Common myeloid progenitor, CD34-positive (primary cell): ENCODE data around the gene LMO2.
"Not testable (repeated sequence)": the region's sequence is repeated elsewhere in the genome, so short reads cannot be mapped to it uniquely, and the experiment has no call there.

Experiments used
- CTCF ChIA-PET: fragments of 350-600 bp; sonication (Branson Sonifier 250); formaldehyde crosslinking; loops from one replicate; lab custom pipeline; 2021; ENCODE audit warnings: antibody characterized with exemption; lab: Charles Lee
- POLR2A ChIA-PET: fragments of 350-600 bp; sonication (Branson Sonifier 250); formaldehyde crosslinking; loops from one replicate; lab custom pipeline; 2021; ENCODE audit warnings: antibody characterized with exemption; lab: Charles Lee
- DNase-seq, 3 donors: peaks; one replicate each; pipeline versions ENCODE4 v3.0.0 to v3.0.0-alpha.2; 2013
- H3K27ac ChIP-seq, 2 experiments: 1 replicate in 1 of 2; 2 replicates in 1 of 2; pipeline ENCODE4 v1.7.0; 2013; ENCODE audit warnings: inconsistent platforms in 2 of 2, low read length in 2 of 2, mild to moderate bottlenecking in 2 of 2, low read depth in 1 of 2, moderate library complexity in 1 of 2; ENCODE audit not compliant: severe bottlenecking in 2 of 2, insufficient read depth in 1 of 2, poor library complexity in 1 of 2
- H3K27me3 ChIP-seq, 5 experiments: replicated peaks in 2 of 5; 1 replicate in 3 of 5; 2 replicates in 2 of 5; pipeline versions ENCODE4 v1.6.1 to v1.7.0; 2013; ENCODE audit warnings: low read length in 4 of 5, mild to moderate bottlenecking in 2 of 5, moderate library complexity in 2 of 5, inconsistent platforms in 1 of 5; ENCODE audit not compliant: insufficient read depth in 5 of 5, control insufficient read depth in 4 of 5
- H3K36me3 ChIP-seq, 4 experiments: 1 replicate in 2 of 4; 2 replicates in 2 of 4; pipeline versions ENCODE4 v1.6.1 to v1.7.0; 2013; ENCODE audit warnings: low read length in 3 of 4, control low read depth in 1 of 4, mild to moderate bottlenecking in 1 of 4; ENCODE audit not compliant: control insufficient read depth in 4 of 4, insufficient read depth in 4 of 4
- H3K4me1 ChIP-seq, 4 experiments: 1 replicate in 3 of 4; 2 replicates in 1 of 4; pipeline versions ENCODE4 v1.6.1 to v1.7.1; 2013; ENCODE audit warnings: low read length in 3 of 4, mild to moderate bottlenecking in 3 of 4, control low read depth in 1 of 4, inconsistent platforms in 1 of 4, moderate library complexity in 1 of 4; ENCODE audit not compliant: control insufficient read depth in 4 of 4, insufficient read depth in 4 of 4; ENCODE audit errors: control extremely low read depth in 1 of 4
- H3K4me3 ChIP-seq, 7 experiments: 1 replicate in 4 of 7; 2 replicates in 3 of 7; pipeline versions ENCODE4 v1.5.1 to v1.7.0; 2013; ENCODE audit warnings: mild to moderate bottlenecking in 7 of 7, low read length in 6 of 7, moderate library complexity in 6 of 7, inconsistent platforms in 2 of 7, low read depth in 2 of 7, control low read depth in 1 of 7; ENCODE audit not compliant: insufficient read depth in 4 of 7, control insufficient read depth in 1 of 7; ENCODE audit errors: extremely low read depth in 1 of 7
- H3K9me3 ChIP-seq, 5 experiments: 1 replicate in 4 of 5; 2 replicates in 1 of 5; pipeline versions ENCODE4 v1.6.1 to v1.7.1; 2013; ENCODE audit warnings: low read length in 4 of 5, mild to moderate bottlenecking in 2 of 5, inconsistent platforms in 1 of 5, low read depth in 1 of 5, moderate library complexity in 1 of 5; ENCODE audit not compliant: control insufficient read depth in 4 of 5, insufficient read depth in 2 of 5; ENCODE audit errors: control extremely low read depth in 1 of 5
- WGBS: methylation state at CpG from one replicate; pipeline ENCODE4 v1.1.5; 2013; ENCODE audit not compliant: insufficient coverage; 5-methylcytosine and 5-hydroxymethylcytosine counted together

Gene LMO2

DNA sequence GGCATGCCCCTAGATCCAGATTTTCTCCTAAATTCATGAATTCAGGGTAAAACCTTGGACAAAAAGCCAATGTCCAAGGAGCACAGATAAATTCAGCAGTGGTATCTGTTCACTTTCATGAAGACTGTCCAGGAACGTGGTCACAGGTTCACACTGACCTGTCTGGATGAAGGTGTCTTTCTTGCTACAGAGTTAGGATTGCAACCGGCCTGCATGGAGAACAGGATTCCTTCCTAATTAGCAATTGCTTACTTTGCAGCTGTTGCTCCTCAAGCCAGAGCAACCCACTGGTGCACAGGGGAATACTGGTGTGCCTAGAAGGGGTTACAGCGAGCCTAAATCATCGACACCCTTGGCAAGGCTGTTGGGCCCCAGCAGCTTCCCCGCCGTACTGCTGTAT lies 47.6 kb downstream of the LMO2 start:
- Histone ChIP-seq H3K9me3 (no peaks in the 10 kb centered on the region), H3K4me3 (no peak overlapping the region), H3K4me1 (no peaks in the 10 kb centered on the region), H3K27me3 (peaks cover 0 to 2% (median 0%) of the 10 kb centered on the region in 5 experiments), H3K36me3 (no peaks in the 10 kb centered on the region), H3K27ac (no peak overlapping the region)
- WGBS: 96% methylated on average over 3 of the region's 6 CpGs
- CTCF ChIA-PET: interaction anchor here (1.2 to 2.1 kb wide), 3 partner anchors 20 to 144 kb away, joined by 3 to 11 read pairs (median 5); no protein-coding TSS in a partner anchor
- DNase-seq: no peak
- POLR2A ChIA-PET: no interaction called here

DNA sequence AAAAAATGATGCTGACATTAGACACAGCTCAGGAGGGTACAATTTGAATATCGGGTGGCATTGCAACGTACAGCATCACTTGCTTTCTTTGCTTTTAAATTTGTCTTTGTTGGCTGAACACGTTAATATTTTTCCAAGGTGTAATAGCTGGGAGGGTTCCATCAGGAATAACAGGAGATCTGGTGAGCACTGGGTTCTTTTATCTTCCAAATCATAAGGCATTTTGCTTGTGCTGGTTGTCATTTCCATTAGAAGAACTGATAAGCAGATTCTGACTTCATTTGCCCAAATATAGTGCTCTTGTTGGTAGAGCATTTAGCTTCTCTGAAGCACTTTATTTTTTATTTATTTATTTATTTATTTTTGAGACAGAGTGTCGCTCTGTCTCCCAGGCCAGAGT lies 48.9 kb downstream of the LMO2 start:
- Histone ChIP-seq H3K4me3 (no peak overlapping the region), H3K27me3 (peaks cover 0 to 2% (median 0%) of the 10 kb centered on the region in 5 experiments), H3K4me1 (no peaks in the 10 kb centered on the region), H3K27ac (no peak overlapping the region), H3K36me3 (no peaks in the 10 kb centered on the region), H3K9me3 (no peaks in the 10 kb centered on the region)
- CTCF ChIA-PET: interaction anchor here (0.7 to 2.1 kb wide), 10 partner anchors 9 to 159 kb away, joined by 3 to 11 read pairs (median 3); no protein-coding TSS in a partner anchor
- DNase-seq: no peak
- 100% methylated on average over 2 of the region's 4 CpGs for WGBS
- POLR2A ChIA-PET: no interaction called here

DNA sequence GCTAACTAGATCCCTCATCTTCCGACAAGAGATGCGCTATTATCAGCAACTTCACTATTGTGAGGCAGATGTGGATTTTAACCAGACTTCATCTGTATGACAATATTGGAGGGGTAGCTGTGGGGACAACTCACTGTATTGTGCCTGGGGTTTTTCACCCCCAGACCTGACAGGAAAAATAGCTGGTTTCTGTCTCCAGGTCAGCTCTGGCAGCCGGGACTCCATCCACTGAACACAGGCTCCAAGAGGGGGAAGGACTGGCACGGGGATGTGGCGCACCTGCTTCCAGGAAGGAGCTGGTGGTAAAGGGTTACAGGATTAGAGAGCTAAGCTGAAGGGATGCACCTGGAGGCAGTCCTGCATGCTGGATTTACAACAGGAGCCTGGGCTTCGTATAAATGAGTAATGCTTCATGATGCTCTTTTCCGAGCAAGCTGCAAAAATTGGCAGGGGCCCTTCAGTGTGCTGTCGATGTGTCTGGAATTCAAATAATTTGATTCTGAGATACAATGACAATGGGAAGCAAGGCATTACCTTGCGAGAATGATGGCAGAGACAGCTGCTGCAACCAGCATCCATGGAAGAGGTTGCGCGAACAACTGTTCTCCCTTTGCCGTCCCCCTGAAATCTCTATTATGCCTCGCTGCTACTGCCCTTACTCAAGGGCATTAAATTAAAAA lies 49.5 kb downstream of the LMO2 start:
- H3K27me3 ChIP-seq: peaks cover 0 to 2% (median 0%) of the 10 kb centered on the region in 5 experiments

DNA sequence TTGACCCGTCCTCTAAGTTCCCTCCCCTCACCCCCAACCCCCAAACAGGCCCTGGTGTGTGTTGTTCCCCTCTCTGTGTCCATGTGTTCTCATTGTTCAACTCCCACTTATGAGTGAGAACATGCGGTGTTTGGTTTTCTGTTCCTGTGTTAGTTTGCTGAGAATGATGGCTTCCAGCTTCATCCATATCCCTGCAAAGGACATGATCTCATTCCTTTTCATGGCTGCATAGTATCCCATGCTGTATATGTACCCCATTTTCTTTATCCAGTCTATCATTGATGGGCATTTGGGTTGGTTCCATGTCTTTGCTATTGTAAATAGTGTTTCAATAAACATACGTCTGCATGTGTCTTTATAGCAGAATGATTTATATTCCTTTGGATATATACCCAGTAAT lies 53.6 kb downstream of the LMO2 start:
- WGBS: no CpG with 5 or more reads among the region's 3 CpGs
- CTCF ChIA-PET: interaction anchor here (0.6 to 1.5 kb wide), 3 partner anchors 30 to 229 kb away, joined by 3 read pairs; no protein-coding TSS in a partner anchor

More for the DNA sequence above, 49.5 kb downstream of the LMO2 start:
- Histone ChIP-seq H3K4me3 (no peak overlapping the region), H3K9me3 (no peaks in the 10 kb centered on the region), H3K4me1 (no peaks in the 10 kb centered on the region), H3K27ac (no peak overlapping the region), H3K36me3 (no peaks in the 10 kb centered on the region)
- no peak for DNase-seq
- CTCF ChIA-PET: interaction anchor here (0.7 to 2.7 kb wide), 11 partner anchors 8 to 146 kb away, joined by 3 to 11 read pairs (median 3); no protein-coding TSS in a partner anchor
- POLR2A ChIA-PET: interaction anchor here (0.6 kb wide), 1 partner anchor 52 kb away, joined by 4 read pairs; no protein-coding TSS in a partner anchor
- WGBS: 94% methylated on average over 10 of the region's 13 CpGs

DNA sequence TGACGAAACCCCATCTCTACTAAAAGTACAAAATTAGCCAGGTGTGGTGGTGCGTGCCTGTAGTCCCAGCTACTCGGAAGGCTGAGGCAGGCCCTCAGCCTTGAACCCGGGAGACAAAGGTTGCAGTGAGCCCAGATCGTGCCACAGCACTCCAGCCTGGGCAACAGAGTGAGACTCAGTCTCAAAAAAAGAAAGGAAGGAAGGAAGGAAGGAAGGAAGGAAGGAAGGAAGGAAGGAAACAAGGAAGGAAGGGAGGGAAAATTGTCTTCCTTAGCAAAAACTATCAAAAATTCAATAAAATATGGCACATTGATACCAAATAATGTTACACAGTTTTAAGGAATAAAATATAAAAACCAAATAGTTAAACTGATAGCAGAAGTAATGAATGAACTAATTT lies 54.5 kb downstream of the LMO2 start:
- DNase-seq, POLR2A ChIA-PET, H3K4me1 ChIP-seq, H3K36me3 ChIP-seq, H3K27me3 ChIP-seq, H3K4me3 ChIP-seq, H3K9me3 ChIP-seq, H3K27ac ChIP-seq: not testable (repeated sequence)
- CTCF ChIA-PET: interaction anchor here (0.7 to 1.3 kb wide), 3 partner anchors 11 to 1458 kb away, joined by 3 read pairs; no protein-coding TSS in a partner anchor
- 92% methylated on average over 2 of the region's 5 CpGs for WGBS

More for the DNA sequence above, 53.6 kb downstream of the LMO2 start:
- H3K4me3 ChIP-seq, H3K27me3 ChIP-seq, H3K4me1 ChIP-seq, DNase-seq, POLR2A ChIA-PET, H3K9me3 ChIP-seq, H3K36me3 ChIP-seq, H3K27ac ChIP-seq: not testable (repeated sequence)

DNA sequence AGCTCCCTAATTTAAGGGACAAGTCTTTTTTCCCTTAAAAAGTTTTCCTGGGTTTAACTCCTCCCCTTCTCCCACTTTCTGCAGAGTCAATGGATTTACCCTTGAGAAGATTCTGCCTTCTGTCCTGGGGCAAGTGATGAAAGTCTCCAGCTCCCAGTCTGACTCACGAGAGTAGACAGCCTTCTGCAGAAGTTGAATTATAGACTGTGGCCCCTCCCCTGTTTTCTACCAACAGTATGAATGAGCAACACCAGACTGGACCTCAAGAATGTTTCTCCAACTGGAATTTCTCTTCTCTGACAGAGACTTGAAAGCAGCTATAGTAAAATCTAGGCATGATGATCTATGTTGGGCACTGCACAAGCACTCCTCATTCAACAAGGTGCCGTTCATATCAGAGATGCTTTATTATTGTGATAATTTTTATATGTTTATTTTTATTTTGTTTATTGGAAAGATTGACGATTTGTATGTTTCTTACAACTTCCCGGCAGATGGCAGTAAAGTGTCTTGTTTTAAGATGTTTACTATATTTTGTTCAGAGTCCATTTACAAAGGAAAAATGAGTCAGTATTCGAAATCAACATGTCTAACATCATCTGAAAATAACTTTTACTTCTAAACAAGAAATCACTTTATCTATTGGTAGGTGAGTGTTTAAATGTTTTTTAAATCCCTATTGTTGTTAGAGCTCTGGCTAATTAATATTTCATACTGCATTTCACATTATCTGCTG lies 56.6 kb downstream of the LMO2 start:
- DNase-seq: peak; percentile 36 to 75 (median 69)
- H3K27ac ChIP-seq: no peak overlapping the region
- H3K4me1 ChIP-seq: no peaks in the 10 kb centered on the region
- WGBS: 18% methylated on average over 1 of the region's 5 CpGs
- H3K36me3 ChIP-seq: no peaks in the 10 kb centered on the region
- no peak overlapping the region for H3K4me3 ChIP-seq
- ChIA-PET POLR2A (no interaction called here), CTCF (interaction anchor here (0.6 to 4.0 kb wide), 20 partner anchors 10 to 514 kb away, joined by 3 to 29 read pairs (median 4); no protein-coding TSS in a partner anchor)
- peaks cover 0 to 2% (median 0%) of the 10 kb centered on the region in 5 experiments for H3K27me3 ChIP-seq
- H3K9me3 ChIP-seq: no peaks in the 10 kb centered on the region
